SK-N-SH treated with all-trans-retinoic acid at 6 μM for 48 hours (cell line): ENCODE results near the gene TMEM229A.

ENCODE experiments used
- ATAC-seq: fragments of 200-7000 bp; cut with Tn5 transposase; 3 replicates; pipeline ENCODE4 v1.9.1; 2020; ENCODE audit warnings: mild to moderate bottlenecking, moderate library complexity
- ARNTL ChIP-seq: fragments of 450-650 bp; formaldehyde crosslinking; IDR thresholded peaks from 2 replicates; pipeline ENCODE4 v1.5.0; 2020; ENCODE audit warnings: low read depth, mild to moderate bottlenecking, moderate library complexity, borderline replicate concordance
- BACH2 ChIP-seq: fragments of 250-450 bp; sonication (Bioruptor Pico); IDR thresholded peaks from 2 replicates; pipeline ENCODE4 v1.9.0; 2021; ENCODE audit warnings: mild to moderate bottlenecking, borderline replicate concordance
- CREB5 ChIP-seq: fragments of 250-450 bp; sonication (Bioruptor Pico); IDR thresholded peaks from 2 replicates; pipeline ENCODE4 v1.5.1; 2020; ENCODE audit warnings: low read depth, mild to moderate bottlenecking, moderate library complexity
- CSDC2 ChIP-seq: fragments of 250-450 bp; sonication (Bioruptor Pico); IDR thresholded peaks from 2 replicates; pipeline ENCODE4 v1.5.0; 2020; ENCODE audit warnings: mild to moderate bottlenecking, moderate library complexity
- CSRNP3 ChIP-seq: fragments of 250-450 bp; sonication (Bioruptor Pico); IDR thresholded peaks from 2 replicates; pipeline ENCODE4 v1.5.1; 2021; ENCODE audit warnings: mild to moderate bottlenecking, moderate library complexity
- ESRRG ChIP-seq: fragments of 250-450 bp; sonication (Bioruptor Pico); IDR thresholded peaks from 2 replicates; pipeline ENCODE4 v1.6.1; 2021; ENCODE audit warnings: mild to moderate bottlenecking
- ISL1 ChIP-seq: fragments of 250-450 bp; sonication (Bioruptor Pico); IDR thresholded peaks from 2 replicates; pipeline ENCODE4 v2.1.2; 2022; ENCODE audit warnings: mild to moderate bottlenecking, moderate library complexity
- OSR1 ChIP-seq: fragments of 250-450 bp; sonication (Bioruptor Pico); IDR thresholded peaks from 2 replicates; pipeline ENCODE4 v1.8.0; 2022; ENCODE audit warnings: moderate library complexity, mild to moderate bottlenecking, inconsistent platforms
- POU6F1 ChIP-seq: fragments of 250-450 bp; sonication (Bioruptor Pico); IDR thresholded peaks from 2 replicates; pipeline ENCODE4 v1.8.0; 2021; ENCODE audit warnings: low read depth, mild to moderate bottlenecking, moderate library complexity, borderline replicate concordance
- PPARA ChIP-seq: fragments of 250-450 bp; sonication (Bioruptor Pico); IDR thresholded peaks from 2 replicates; pipeline ENCODE4 v1.5.0; 2020; ENCODE audit warnings: mild to moderate bottlenecking, borderline replicate concordance
- RARB ChIP-seq: fragments of 250-450 bp; sonication (Bioruptor Pico); IDR thresholded peaks from 2 replicates; pipeline ENCODE4 v1.8.0; 2021; ENCODE audit warnings: mild to moderate bottlenecking, moderate library complexity
- SNAI2 ChIP-seq: fragments of 250-450 bp; sonication (Bioruptor Pico); IDR thresholded peaks from 2 replicates; pipeline ENCODE4 v1.5.0; 2020; ENCODE audit warnings: mild to moderate bottlenecking, moderate library complexity
- TCF4 ChIP-seq: fragments of 250-450 bp; sonication (Bioruptor Pico); IDR thresholded peaks from 2 replicates; pipeline ENCODE4 v1.8.0; 2021; ENCODE audit warnings: mild to moderate bottlenecking, moderate library complexity, borderline replicate concordance
- TOX ChIP-seq: fragments of 250-450 bp; sonication (Bioruptor Pico); IDR thresholded peaks from 2 replicates; pipeline ENCODE4 v1.8.0; 2021; ENCODE audit warnings: mild to moderate bottlenecking, moderate library complexity, borderline replicate concordance
- ZC3H10 ChIP-seq: fragments of 250-450 bp; sonication (Bioruptor Pico); IDR thresholded peaks from 2 replicates; pipeline ENCODE4 v1.5.1; 2021; ENCODE audit warnings: mild to moderate bottlenecking, moderate library complexity
- ZFP3 ChIP-seq: fragments of 250-450 bp; sonication (Bioruptor Pico); IDR thresholded peaks from 2 replicates; pipeline ENCODE4 v1.5.0; 2020; ENCODE audit warnings: mild to moderate bottlenecking, moderate library complexity
- ZFP30 ChIP-seq: fragments of 450-650 bp; formaldehyde crosslinking; IDR thresholded peaks from 2 replicates; pipeline ENCODE4 v1.5.0; 2022; ENCODE audit warnings: mild to moderate bottlenecking, moderate library complexity
- ZNF565 ChIP-seq: fragments of 450-650 bp; formaldehyde crosslinking; conservative IDR thresholded peaks from 2 replicates; pipeline ENCODE4 v1.5.0; 2020; ENCODE audit warnings: low read depth, mild to moderate bottlenecking, moderate library complexity
- ZNF70 ChIP-seq: fragments of 450-650 bp; formaldehyde crosslinking; IDR thresholded peaks from 2 replicates; pipeline ENCODE4 v1.5.0; 2020; ENCODE audit warnings: mild to moderate bottlenecking, moderate library complexity
- ZNF8 ChIP-seq: fragments of 450-650 bp; formaldehyde crosslinking; IDR thresholded peaks from 2 replicates; pipeline ENCODE4 v1.5.0; 2020; ENCODE audit warnings: mild to moderate bottlenecking, moderate library complexity
- TF ChIP-seq, protein P1 (sequence below): fragments of 250-450 bp; sonication (Bioruptor Pico); IDR thresholded peaks from 2 replicates; pipeline ENCODE4 v1.8.0; 2020; ENCODE audit warnings: mild to moderate bottlenecking, moderate library complexity, borderline replicate concordance

TMEM229A gene

GRCh38 chr7:124020060-124020459, 12.8 kb downstream of the TMEM229A start:
- TF ChIP-seq ARNTL (CRISPR knock-in tag) = no peak
- no peak for TF ChIP-seq TCF4 (CRISPR knock-in tag)
- TF ChIP-seq ZFP3 (CRISPR knock-in tag) = no peak
- no peak for TF ChIP-seq ZNF565 (CRISPR knock-in tag)
- no peak for TF ChIP-seq CSDC2
- TF ChIP-seq ZC3H10 (CRISPR knock-in tag) = no peak
- TF ChIP-seq ISL1 (CRISPR knock-in tag) = no peak
- no peak for TF ChIP-seq TOX (CRISPR knock-in tag)
- no peak for TF ChIP-seq PPARA (CRISPR knock-in tag)
- TF ChIP-seq, protein P1, sequence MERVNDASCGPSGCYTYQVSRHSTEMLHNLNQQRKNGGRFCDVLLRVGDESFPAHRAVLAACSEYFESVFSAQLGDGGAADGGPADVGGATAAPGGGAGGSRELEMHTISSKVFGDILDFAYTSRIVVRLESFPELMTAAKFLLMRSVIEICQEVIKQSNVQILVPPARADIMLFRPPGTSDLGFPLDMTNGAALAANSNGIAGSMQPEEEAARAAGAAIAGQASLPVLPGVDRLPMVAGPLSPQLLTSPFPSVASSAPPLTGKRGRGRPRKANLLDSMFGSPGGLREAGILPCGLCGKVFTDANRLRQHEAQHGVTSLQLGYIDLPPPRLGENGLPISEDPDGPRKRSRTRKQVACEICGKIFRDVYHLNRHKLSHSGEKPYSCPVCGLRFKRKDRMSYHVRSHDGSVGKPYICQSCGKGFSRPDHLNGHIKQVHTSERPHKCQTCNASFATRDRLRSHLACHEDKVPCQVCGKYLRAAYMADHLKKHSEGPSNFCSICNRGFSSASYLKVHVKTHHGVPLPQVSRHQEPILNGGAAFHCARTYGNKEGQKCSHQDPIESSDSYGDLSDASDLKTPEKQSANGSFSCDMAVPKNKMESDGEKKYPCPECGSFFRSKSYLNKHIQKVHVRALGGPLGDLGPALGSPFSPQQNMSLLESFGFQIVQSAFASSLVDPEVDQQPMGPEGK (CRISPR knock-in tag) = no peak
- no peak for TF ChIP-seq OSR1 (CRISPR knock-in tag)
- TF ChIP-seq RARB (CRISPR knock-in tag) = no peak
- TF ChIP-seq BACH2 (CRISPR knock-in tag) = no peak
- TF ChIP-seq POU6F1 (CRISPR knock-in tag) = no peak
- no peak for TF ChIP-seq ZNF70 (CRISPR knock-in tag)
- no peak for TF ChIP-seq ESRRG (CRISPR knock-in tag)
- TF ChIP-seq CSRNP3 (CRISPR knock-in tag) = no peak
- no peak for ATAC-seq

GRCh38 chr7:124013306-124013705, 19.6 kb downstream of the TMEM229A start:
- no peak for ATAC-seq
- TF ChIP-seq CREB5 (CRISPR knock-in tag) = no peak
- no peak for TF ChIP-seq ZNF70 (CRISPR knock-in tag)
- TF ChIP-seq TOX (CRISPR knock-in tag) = no peak
- no peak for TF ChIP-seq POU6F1 (CRISPR knock-in tag)
- TF ChIP-seq ZNF565 (CRISPR knock-in tag) = no peak
- no peak for TF ChIP-seq RARB (CRISPR knock-in tag)
- TF ChIP-seq ESRRG (CRISPR knock-in tag) = no peak
- TF ChIP-seq ZC3H10 (CRISPR knock-in tag) = no peak
- TF ChIP-seq, all 23 proteins: peak for 0

- ATAC-seq = no peak
- TF ChIP-seq ZNF70 (CRISPR knock-in tag) (no peak), ZFP30 (CRISPR knock-in tag) (no peak), ZNF565 (CRISPR knock-in tag) (no peak), OSR1 (CRISPR knock-in tag) (no peak), ZNF8 (CRISPR knock-in tag) (no peak), ZFP3 (CRISPR knock-in tag) (no peak), CREB5 (CRISPR knock-in tag) (no peak), ZC3H10 (CRISPR knock-in tag) (no peak), RARB (CRISPR knock-in tag) (no peak), BACH2 (CRISPR knock-in tag) (no peak), SNAI2 (CRISPR knock-in tag) (no peak), POU6F1 (CRISPR knock-in tag) (no peak), TOX (CRISPR knock-in tag) (no peak), ARNTL (CRISPR knock-in tag) (no peak), PPARA (CRISPR knock-in tag) (no peak)
- TF ChIP-seq, protein P1 (CRISPR knock-in tag) = no peak
These were observed 20.0 kb downstream of the TMEM229A start for GRCh38 chr7:124012864-124013263.
